CD4-positive, CD25-positive, alpha-beta regulatory T cell (primary cell): ENCODE measurements around the gene MRPL28. TPM values are rescaled to one million over a fixed set of nuclear protein-coding genes. Genes with fewer than 3 reads are reported as not detected.
"Not testable (repeated sequence)": the region's sequence is repeated elsewhere in the genome, so short reads cannot be mapped to it uniquely, and the experiment has no call there.

ENCODE experiments used
- ATAC-seq, 2 donors: fragments of 150-1000 bp; cut with Tn5 transposase; one replicate each; pipeline ENCODE4 v1.10.0; 2021; ENCODE audit warnings: low read depth in 2 of 2, moderate number of reproducible peaks in 2 of 2, moderate library complexity in 1 of 2
- DNase-seq, 3 donors: peaks; one replicate each; pipeline versions ENCODE4 v3.0.0 to v3.0.0-alpha.2; 2012 to 2022; ENCODE audit warnings: mixed read lengths in 1 of 3
- H3K27ac ChIP-seq: one replicate; pipeline ENCODE4 v1.7.0; 2013; ENCODE audit warnings: mild to moderate bottlenecking, low read length; ENCODE audit not compliant: insufficient read depth, poor library complexity, severe bottlenecking
- H3K27me3 ChIP-seq: one replicate; pipeline ENCODE4 v1.7.0; 2013; ENCODE audit warnings: low read length; ENCODE audit not compliant: control insufficient read depth, insufficient read depth
- H3K36me3 ChIP-seq: one replicate; pipeline ENCODE4 v1.7.0; 2013; ENCODE audit warnings: mild to moderate bottlenecking, low read length, moderate library complexity; ENCODE audit not compliant: control insufficient read depth, insufficient read depth
- H3K4me1 ChIP-seq: 2 replicates; pipeline ENCODE4 v1.7.0; 2013; ENCODE audit warnings: mild to moderate bottlenecking, low read length; ENCODE audit not compliant: insufficient read depth, control insufficient read depth, poor library complexity, severe bottlenecking
- H3K4me3 ChIP-seq: one replicate; pipeline ENCODE4 v1.7.0; 2013; ENCODE audit warnings: low read depth, mild to moderate bottlenecking, low read length, moderate library complexity
- H3K9me3 ChIP-seq, 2 experiments: 1 replicate in 1 of 2; 2 replicates in 1 of 2; pipeline ENCODE4 v1.7.0; 2013; ENCODE audit warnings: low read length in 2 of 2, mild to moderate bottlenecking in 1 of 2, moderate library complexity in 1 of 2; ENCODE audit not compliant: control insufficient read depth in 2 of 2
- H3K27ac Mint-ChIP-seq, 3 donors: one replicate each; pipeline ENCODE4 v1.8.0; 2020 to 2022; ENCODE audit warnings: mild to moderate bottlenecking in 3 of 3, mixed read lengths in 3 of 3, moderate library complexity in 2 of 3
- H3K27me3 Mint-ChIP-seq: one replicate; pipeline ENCODE4 v1.8.0; 2022; ENCODE audit warnings: mild to moderate bottlenecking, mixed read lengths
- H3K36me3 Mint-ChIP-seq: one replicate; pipeline ENCODE4 v1.8.0; 2020; ENCODE audit warnings: mixed read lengths
- H3K4me1 Mint-ChIP-seq, 4 donors: one replicate each; pipeline ENCODE4 v1.8.0; 2020 to 2022; ENCODE audit warnings: mixed read lengths in 4 of 4, mild to moderate bottlenecking in 1 of 4
- H3K4me3 Mint-ChIP-seq, 4 donors: one replicate each; pipeline ENCODE4 v1.8.0; 2020 to 2022; ENCODE audit warnings: mild to moderate bottlenecking in 4 of 4, mixed read lengths in 4 of 4, moderate library complexity in 3 of 4
- H3K9me3 Mint-ChIP-seq, 7 donors: one replicate each; pipeline ENCODE4 v1.8.0; 2020 to 2022; ENCODE audit warnings: mixed read lengths in 7 of 7, mild to moderate bottlenecking in 3 of 7, moderate library complexity in 2 of 7
- polyA plus RNA-seq, 4 donors: library from polyadenylated mRNA; unstranded; fragments of 300-500 nt; fragmentation: Illumina TruSeq; gene quantifications; one replicate each; pipeline ENCODE4 v1.2.3, GENCODE V29; 2021
- total RNA-seq: library from RNA; stranded (reverse); gene quantifications from one replicate; pipeline ENCODE4 v1.2.3, GENCODE V29; 2022

Gene MRPL28
- total and polyA plus RNA-seq, 5 donors from 2014 or later, result 37.8 to 109 (median 72.1) TPM

GRCh38 chr16:334861-335632, 35.3 kb downstream of the MRPL28 start:
- Mint-ChIP-seq H3K27ac (peak overlapping the region in 1 of 3 donors; percentile 55), H3K4me1 (peaks cover 17 to 78% (median 44%) of the 10 kb centered on the region in 4 donors), H3K4me3 (peak overlapping the region in 2 of 4 donors; percentile 22 to 44)
- H3K27me3 ChIP-seq, H3K9me3 Mint-ChIP-seq, H3K27me3 Mint-ChIP-seq, H3K36me3 ChIP-seq, H3K4me3 ChIP-seq, H3K9me3 ChIP-seq, H3K27ac ChIP-seq, DNase-seq, H3K36me3 Mint-ChIP-seq, ATAC-seq: not testable (repeated sequence)
- peaks cover 31% of the 10 kb centered on the region for H3K4me1 ChIP-seq

GRCh38 chr16:334164-334832, 36.0 kb downstream of the MRPL28 start:
- H3K27ac ChIP-seq, ATAC-seq, H3K4me3 ChIP-seq, H3K9me3 ChIP-seq, H3K36me3 ChIP-seq, DNase-seq, H3K27me3 ChIP-seq, H3K36me3 Mint-ChIP-seq, H3K9me3 Mint-ChIP-seq, H3K27me3 Mint-ChIP-seq: not testable (repeated sequence)
- H3K27ac Mint-ChIP-seq, result peak overlapping the region in 1 of 3 donors; percentile 6
- H3K4me1 ChIP-seq, result peaks cover 23% of the 10 kb centered on the region
- H3K4me3 Mint-ChIP-seq, result peak overlapping the region in 1 of 4 donors; percentile 22
- peaks cover 11 to 74% (median 38%) of the 10 kb centered on the region in 4 donors for H3K4me1 Mint-ChIP-seq

GRCh38 chr16:333406-334094, 36.8 kb downstream of the MRPL28 start:
- Histone ChIP-seq H3K4me1 (peaks cover 22% of the 10 kb centered on the region), H3K9me3 (no peaks in the 10 kb centered on the region), H3K27ac (no peak overlapping the region), H3K36me3 (peaks cover 3% of the 10 kb centered on the region), H3K27me3 (no peaks in the 10 kb centered on the region), H3K4me3 (no peak overlapping the region)
- Mint-ChIP-seq H3K9me3 (no peaks in the 10 kb centered on the region), H3K4me1 (peaks cover 11 to 71% (median 35%) of the 10 kb centered on the region in 4 donors), H3K36me3 (no peaks in the 10 kb centered on the region), H3K27ac (peak overlapping the region in 1 of 3 donors; percentile 10), H3K27me3 (no peaks in the 10 kb centered on the region), H3K4me3 (no peak overlapping the region)
- ATAC-seq, result no peak
- DNase-seq, result no peak

- not testable (repeated sequence) for H3K9me3 ChIP-seq, H3K9me3 Mint-ChIP-seq, H3K4me3 Mint-ChIP-seq, H3K27me3 ChIP-seq, H3K27ac Mint-ChIP-seq, H3K27me3 Mint-ChIP-seq, H3K36me3 Mint-ChIP-seq, H3K36me3 ChIP-seq, DNase-seq, ATAC-seq, H3K27ac ChIP-seq, H3K4me3 ChIP-seq
- H3K4me1 Mint-ChIP-seq, result peaks cover 11 to 73% (median 39%) of the 10 kb centered on the region in 4 donors
- peaks cover 25% of the 10 kb centered on the region for H3K4me1 ChIP-seq
Measured at GRCh38 chr16:331181-331814, 39.0 kb downstream of the MRPL28 start.

GRCh38 chr16:330741-331140, 39.6 kb downstream of the MRPL28 start:
- H3K4me3 Mint-ChIP-seq, result peak overlapping the region in 1 of 4 donors; percentile 44
- no peak for ATAC-seq
- Histone ChIP-seq H3K27me3 (no peaks in the 10 kb centered on the region), H3K36me3 (peaks cover 3% of the 10 kb centered on the region), H3K9me3 (no peaks in the 10 kb centered on the region), H3K4me1 (peaks cover 29% of the 10 kb centered on the region), H3K27ac (no peak overlapping the region), H3K4me3 (no peak overlapping the region)
- H3K27ac Mint-ChIP-seq, result no peak overlapping the region
- no peak for DNase-seq
- H3K9me3 Mint-ChIP-seq, result no peaks in the 10 kb centered on the region
- H3K27me3 Mint-ChIP-seq, result no peaks in the 10 kb centered on the region
- peaks cover 12 to 72% (median 36%) of the 10 kb centered on the region in 4 donors for H3K4me1 Mint-ChIP-seq
- H3K36me3 Mint-ChIP-seq, result no peaks in the 10 kb centered on the region

GRCh38 chr16:325375-326145, 44.8 kb downstream of the MRPL28 start:
- H3K9me3 Mint-ChIP-seq, result no peaks in the 10 kb centered on the region
- Histone ChIP-seq H3K9me3 (no peaks in the 10 kb centered on the region), H3K27me3 (no peaks in the 10 kb centered on the region), H3K27ac (peak overlapping the region; percentile 85), H3K4me3 (peak overlapping the region; percentile 24), H3K36me3 (no peaks in the 10 kb centered on the region), H3K4me1 (peaks cover 44% of the 10 kb centered on the region)
- H3K4me3 Mint-ChIP-seq, result peak overlapping the region; percentile 70 to 86 (median 82)
- ATAC-seq, result no peak
- DNase-seq, result no peak
- H3K36me3 Mint-ChIP-seq, result no peaks in the 10 kb centered on the region
- no peaks in the 10 kb centered on the region for H3K27me3 Mint-ChIP-seq
- H3K4me1 Mint-ChIP-seq, result peaks cover 4 to 73% (median 32%) of the 10 kb centered on the region in 4 donors
- peak overlapping the region; percentile 88 to 96 (median 95) for H3K27ac Mint-ChIP-seq
